ENCODE measurements around the gene RNF217. TPM values are rescaled to one million over a fixed set of nuclear protein-coding genes. Genes with fewer than 3 reads are reported as not detected.

The RNF217 gene
- total RNA-seq, 1 donor from 2014 or later: not detected

GRCh38 chr6:125077453-125077852 lies 115.2 kb downstream of the RNF217 start:
- no peak overlapping the region for H3K27ac Mint-ChIP-seq
- ATAC-seq (ENCODE audit: low read depth): no peak

GRCh38 chr6:125078602-125079321 lies 116.5 kb downstream of the RNF217 start:
- ATAC-seq (ENCODE audit: low read depth): no peak
- H3K27me3 Mint-ChIP-seq: no peaks in the 10 kb centered on the region
- H3K9me3 Mint-ChIP-seq: no peaks in the 10 kb centered on the region
- no peak overlapping the region for H3K4me3 Mint-ChIP-seq
- POLR2A ChIA-PET: no interaction called here
- no peaks in the 10 kb centered on the region for H3K36me3 Mint-ChIP-seq (ENCODE audit: low read depth)
- TF ChIP-seq CTCF (IDR thresholded peaks at IDR 0.05): no peak
- intact Hi-C loops (cut with micrococcal nuclease): no loop called here
- CTCF ChIA-PET: no interaction called here
- no peaks in the 10 kb centered on the region for H3K4me1 Mint-ChIP-seq
- no peak for DNase-seq
- H3K27ac Mint-ChIP-seq: no peak overlapping the region

More at GRCh38 chr6:125077453-125077852, 115.2 kb downstream of the RNF217 start:
- DNase-seq: no peak
- TF ChIP-seq CTCF (IDR thresholded peaks at IDR 0.05): no peak
- ChIA-PET POLR2A (no interaction called here), CTCF (no interaction called here)
- Mint-ChIP-seq H3K27me3 (no peaks in the 10 kb centered on the region), H3K4me1 (no peaks in the 10 kb centered on the region), H3K36me3 (ENCODE audit: low read depth) (no peaks in the 10 kb centered on the region), H3K4me3 (no peak overlapping the region), H3K9me3 (no peaks in the 10 kb centered on the region)
- intact Hi-C loops (cut with micrococcal nuclease): no loop called here

GRCh38 chr6:125082908-125083683 lies 120.9 kb downstream of the RNF217 start:
- H3K4me3 Mint-ChIP-seq: no peak overlapping the region
- no peaks in the 10 kb centered on the region for H3K4me1 Mint-ChIP-seq
- H3K36me3 Mint-ChIP-seq (ENCODE audit: low read depth): no peaks in the 10 kb centered on the region
- no peak for DNase-seq
- intact Hi-C loops (cut with micrococcal nuclease): no loop called here
- H3K27me3 Mint-ChIP-seq: no peaks in the 10 kb centered on the region
- H3K9me3 Mint-ChIP-seq: no peaks in the 10 kb centered on the region
- H3K27ac Mint-ChIP-seq: no peak overlapping the region
- ChIA-PET POLR2A (no interaction called here), CTCF (no interaction called here)
- TF ChIP-seq CTCF (IDR thresholded peaks at IDR 0.05): no peak
- no peak for ATAC-seq (ENCODE audit: low read depth)

GRCh38 chr6:125083684-125083990 lies 121.4 kb downstream of the RNF217 start:
- H3K36me3 Mint-ChIP-seq (ENCODE audit: low read depth): no peaks in the 10 kb centered on the region
- CTCF ChIA-PET: no interaction called here
- intact Hi-C loops (cut with micrococcal nuclease): no loop called here
- no peaks in the 10 kb centered on the region for H3K9me3 Mint-ChIP-seq
- no peaks in the 10 kb centered on the region for H3K4me1 Mint-ChIP-seq
- H3K27me3 Mint-ChIP-seq: no peaks in the 10 kb centered on the region
- no peak overlapping the region for H3K4me3 Mint-ChIP-seq
- POLR2A ChIA-PET: no interaction called here
- DNase-seq (no peak), ATAC-seq (ENCODE audit: low read depth) (no peak)
- no peak for TF ChIP-seq CTCF (IDR thresholded peaks at IDR 0.05)
- H3K27ac Mint-ChIP-seq: no peak overlapping the region

GRCh38 chr6:125086716-125087115 lies 124.5 kb downstream of the RNF217 start:
- POLR2A ChIA-PET: no interaction called here
- H3K27ac Mint-ChIP-seq: no peak overlapping the region
- no peaks in the 10 kb centered on the region for H3K4me1 Mint-ChIP-seq

More at GRCh38 chr6:125086716-125087115, 124.5 kb downstream of the RNF217 start:
- CTCF ChIA-PET: no interaction called here
- no peak for ATAC-seq (ENCODE audit: low read depth)
- Mint-ChIP-seq H3K4me3 (no peak overlapping the region), H3K27me3 (no peaks in the 10 kb centered on the region), H3K36me3 (ENCODE audit: low read depth) (no peaks in the 10 kb centered on the region), H3K9me3 (no peaks in the 10 kb centered on the region)
- intact Hi-C loops (cut with micrococcal nuclease): no loop called here
- DNase-seq: no peak
- no peak for TF ChIP-seq CTCF (IDR thresholded peaks at IDR 0.05)

Data from activated B cell treated with CpG ODN at 0.5 μM for 24 hours (primary cell).